ENCODE results near the gene ATOX1. TPM values are rescaled to one million over a fixed set of nuclear protein-coding genes. Genes with fewer than 3 reads are reported as not detected.

The ATOX1 gene
- total RNA-seq, 2 donors from 2014 or later, result 62.8 to 68.6 TPM

DNA sequence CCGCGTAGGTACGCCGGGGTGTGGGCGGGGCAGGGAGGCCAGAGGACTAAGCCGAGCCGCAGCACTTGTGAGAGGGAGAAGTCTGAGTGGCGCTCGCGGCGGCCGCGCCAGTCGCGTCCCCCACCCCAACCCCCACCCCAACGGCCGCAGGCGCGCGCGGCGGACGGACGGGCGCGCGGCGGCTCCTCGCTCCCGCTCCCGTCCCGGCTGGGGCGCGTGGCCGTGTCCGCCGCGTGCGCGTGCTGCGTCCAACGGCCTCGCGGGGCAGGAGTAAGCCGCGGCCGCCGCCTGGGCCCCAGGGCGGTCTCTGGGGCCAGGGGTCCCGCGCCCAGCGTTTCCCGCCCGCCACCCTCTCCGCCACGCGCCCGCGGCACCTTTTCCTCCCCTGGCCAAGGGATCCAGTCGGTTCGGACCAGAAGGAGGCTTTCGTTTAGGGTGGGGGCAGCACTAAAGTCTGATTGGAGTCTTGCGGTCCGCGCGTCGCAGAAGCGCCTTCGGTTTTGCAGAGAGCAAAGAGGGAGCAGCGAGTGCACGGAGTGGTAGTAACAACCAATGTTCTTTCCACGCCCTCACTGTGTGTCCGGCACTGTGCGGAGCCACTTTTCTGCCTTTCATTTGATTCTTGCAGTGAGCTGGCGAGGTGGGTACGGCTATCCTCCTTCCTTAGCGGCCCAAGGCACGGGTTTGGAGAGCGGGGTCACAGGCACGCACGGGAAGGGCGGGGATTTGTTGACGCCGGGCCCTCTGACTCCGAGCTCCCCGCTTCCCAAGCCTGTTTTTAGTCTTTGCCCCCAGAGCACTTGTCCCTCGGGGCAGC, 13.8 kb upstream of the ATOX1 start:
- intact Hi-C loops (cut with DNase I), result loop anchor here in 1 of 2 donors (5.0 kb wide), 1 partner anchor 1540 kb away; no protein-coding TSS in a partner anchor
- peak; percentile 84 for DNase-seq (ENCODE audit: low spot score)

DNA sequence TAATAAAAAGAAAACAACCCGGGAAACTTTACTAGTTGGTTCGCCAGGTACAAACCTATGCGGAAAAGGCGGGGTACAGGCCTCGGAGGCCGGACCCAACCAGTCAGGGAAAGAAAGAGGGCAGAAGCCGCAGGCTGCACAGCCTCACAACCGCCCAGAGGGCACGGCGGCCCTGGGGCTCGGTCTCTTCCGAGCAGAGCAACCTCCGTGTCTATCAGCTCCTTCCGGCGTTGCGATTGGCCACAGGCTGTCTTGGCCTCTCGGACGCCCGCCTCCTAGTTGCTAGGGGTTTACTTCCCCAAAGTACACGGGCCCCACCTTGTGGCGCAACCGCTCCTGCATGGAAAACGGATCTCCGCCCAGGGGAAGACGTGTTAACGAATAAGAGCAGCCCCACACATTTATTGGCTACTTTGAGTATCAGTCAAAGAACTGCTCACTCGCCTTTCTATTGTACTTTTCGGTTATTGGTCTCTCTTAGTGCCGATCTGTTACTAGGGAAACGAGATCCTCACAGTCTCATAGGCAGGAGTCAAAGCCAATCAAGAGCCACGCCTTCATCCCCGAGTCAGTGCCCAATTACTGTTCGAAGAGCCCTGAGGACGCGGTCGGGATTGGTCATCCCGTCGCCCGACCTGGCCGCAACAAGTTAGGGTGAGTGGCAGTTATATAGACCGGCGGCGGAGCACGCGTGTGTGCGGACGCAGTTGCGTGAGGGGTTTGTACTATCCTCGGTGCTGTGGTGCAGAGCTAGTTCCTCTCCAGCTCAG, 13.0 kb upstream of the ATOX1 start, which contains the start of gene G3BP1:
G3BP1 (plus strand) TSS at position 696 of the 770 bp plus-strand sequence. CDS start 14,667 bp downstream, outside the sequence.
- intact Hi-C loops (cut with DNase I), result loop anchor here in 1 of 2 donors (5.0 kb wide), 1 partner anchor 1539 kb away; no protein-coding TSS in a partner anchor

DNA sequence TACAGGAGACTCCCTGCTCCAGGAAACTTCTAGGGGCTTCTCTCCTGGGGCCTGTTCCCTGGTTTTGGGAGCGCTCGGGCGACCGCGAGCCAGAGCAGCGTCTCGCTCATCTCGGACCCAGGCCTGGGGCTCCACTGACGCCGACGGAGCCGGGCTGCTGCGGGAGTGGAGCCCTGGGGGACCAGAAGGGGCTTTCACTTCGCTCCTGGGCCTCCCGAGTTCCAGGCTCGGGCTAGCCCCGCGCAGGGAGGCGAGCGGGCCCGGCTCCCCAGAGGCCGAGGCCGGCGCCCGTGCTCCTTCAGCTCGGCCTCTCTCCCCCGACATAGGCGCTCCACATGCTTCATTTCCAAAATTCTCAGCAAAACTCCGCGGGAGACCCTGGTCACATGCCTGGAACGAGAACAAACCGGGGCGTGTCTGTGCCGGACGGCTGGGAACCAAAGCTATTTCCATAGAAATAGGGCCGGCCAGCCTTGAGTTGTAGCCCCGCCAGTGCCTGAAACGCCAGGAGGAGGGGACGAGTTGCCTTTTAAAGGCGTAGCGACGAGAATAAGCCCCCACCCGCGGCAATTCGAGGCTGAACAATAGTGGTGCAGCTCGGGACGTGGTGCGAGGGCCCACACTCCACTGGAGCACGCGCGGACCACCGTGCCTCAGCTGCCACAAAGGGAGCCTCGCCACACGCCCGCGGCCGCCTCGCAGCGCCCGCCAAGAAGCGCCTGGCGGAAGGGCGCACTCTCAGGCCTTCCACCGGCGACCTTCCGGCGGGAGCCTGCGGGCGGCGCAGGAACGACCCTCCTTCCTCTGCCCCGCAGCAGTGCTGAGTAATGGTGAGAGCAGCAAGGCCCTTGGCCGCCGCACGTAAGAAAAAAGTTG, 12.2 kb upstream of the ATOX1 start:
- DNase-seq (ENCODE audit: low spot score), result peak; percentile 94
- intact Hi-C loops (cut with DNase I), result loop anchor here in 1 of 2 donors (5.0 kb wide), 1 partner anchor 1538 kb away; no protein-coding TSS in a partner anchor

More for the DNA sequence above, 13.0 kb upstream of the ATOX1 start, which contains the start of gene G3BP1:
- DNase-seq (ENCODE audit: low spot score), result peak; percentile 100

DNA sequence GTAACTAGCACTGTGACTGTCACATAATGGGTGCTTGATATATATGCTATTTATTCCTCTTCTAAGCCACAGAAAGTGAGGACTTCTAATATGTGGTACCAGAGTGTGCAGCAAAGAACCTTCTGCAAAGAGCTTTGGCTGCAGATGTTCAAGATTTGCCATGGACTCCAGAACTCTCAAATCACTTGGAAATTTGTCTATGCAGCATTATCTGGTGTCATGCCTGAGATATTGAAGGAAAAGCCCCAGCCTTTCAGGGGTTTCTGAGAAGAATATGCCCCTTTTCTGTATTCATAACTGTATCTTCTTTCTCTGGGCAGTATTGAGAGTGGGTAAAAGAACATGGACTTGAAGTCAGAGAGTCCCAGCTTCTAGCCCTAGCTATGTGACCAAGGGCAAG, 8.5 kb upstream of the ATOX1 start:
- intact Hi-C loops (cut with DNase I), result no loop called here
- DNase-seq (ENCODE audit: low spot score), result no peak

DNA sequence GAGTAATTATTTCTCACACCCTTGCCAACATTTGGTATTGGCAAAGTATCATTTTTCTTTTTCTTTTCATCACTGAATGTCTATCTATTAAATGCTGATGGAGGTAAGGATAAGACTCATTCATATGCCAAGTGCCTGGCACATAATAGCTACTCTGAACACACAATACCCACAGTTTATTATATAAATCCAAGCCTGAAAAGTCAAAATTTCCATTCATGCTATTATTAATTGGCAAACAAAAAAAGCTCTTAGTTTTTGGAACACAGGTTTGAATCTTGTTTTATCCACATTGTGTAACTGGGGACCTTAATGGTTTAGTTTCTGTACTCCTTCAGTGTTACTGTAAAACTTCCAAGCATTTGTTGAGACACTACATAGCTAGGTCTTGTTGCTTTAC, 6.4 kb upstream of the ATOX1 start:
- intact Hi-C loops (cut with DNase I), result no loop called here
- no peak for DNase-seq (ENCODE audit: low spot score)

DNA sequence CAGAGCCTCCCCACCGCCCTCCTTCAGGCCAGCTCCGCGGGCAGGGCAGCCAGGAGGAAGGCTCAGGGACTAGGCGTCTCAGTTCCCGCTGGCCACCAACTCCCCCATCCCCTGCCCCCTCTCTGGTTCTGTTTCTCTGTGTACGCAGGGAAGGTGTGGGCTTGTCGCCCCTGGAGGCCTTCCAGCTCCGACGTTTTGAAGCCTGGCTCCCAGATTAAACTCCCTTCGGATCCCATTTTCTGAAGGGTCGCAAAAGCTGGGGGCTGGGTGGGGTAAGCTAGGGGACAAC, 346 bp downstream of the ATOX1 start:
- intact Hi-C loops (cut with DNase I), result no loop called here
- peak; percentile 81 for DNase-seq (ENCODE audit: low spot score)

DNA sequence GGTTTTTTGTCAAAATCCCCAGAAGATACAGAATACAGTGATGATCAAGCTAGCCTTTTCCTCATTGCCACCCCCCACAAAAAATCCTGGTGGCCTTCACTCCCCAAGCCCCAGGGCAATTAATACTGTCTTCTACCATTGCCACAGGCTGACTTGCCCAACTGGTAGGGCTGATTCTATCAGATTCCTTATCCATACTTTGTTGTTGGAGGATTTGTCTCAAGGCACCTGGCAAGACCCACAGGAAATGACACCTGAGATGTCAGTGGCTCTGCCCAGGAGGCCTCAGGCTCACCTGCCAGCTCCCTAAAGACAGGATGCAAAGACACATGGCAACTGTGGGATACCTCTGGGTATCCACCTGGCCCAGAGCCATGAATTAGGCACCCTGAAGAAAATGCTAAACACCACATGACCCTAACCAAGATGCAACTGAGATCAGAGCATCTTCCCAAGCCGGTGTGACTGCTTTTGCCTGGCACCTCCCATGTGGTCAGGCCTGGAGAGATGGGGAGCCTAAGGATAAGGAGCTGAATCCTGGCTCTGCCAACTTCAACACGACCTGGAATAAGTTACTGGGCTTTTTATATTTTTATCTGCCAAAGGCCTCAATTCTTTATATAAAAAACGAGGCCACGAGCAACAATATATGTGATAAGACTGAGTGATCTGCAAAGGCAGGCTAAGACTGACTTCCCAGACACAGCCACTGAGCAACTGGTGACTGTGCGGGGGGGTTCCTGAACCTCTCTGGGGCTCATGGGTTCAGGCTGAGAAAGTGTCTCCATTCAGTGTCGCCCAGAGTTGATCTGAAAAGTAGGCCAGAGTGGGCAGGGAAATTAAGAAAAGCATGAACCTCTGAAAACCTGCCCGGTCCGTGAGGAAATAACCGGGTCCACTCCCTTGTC, 944 bp downstream of the ATOX1 start:
- intact Hi-C loops (cut with DNase I), result no loop called here

DNA sequence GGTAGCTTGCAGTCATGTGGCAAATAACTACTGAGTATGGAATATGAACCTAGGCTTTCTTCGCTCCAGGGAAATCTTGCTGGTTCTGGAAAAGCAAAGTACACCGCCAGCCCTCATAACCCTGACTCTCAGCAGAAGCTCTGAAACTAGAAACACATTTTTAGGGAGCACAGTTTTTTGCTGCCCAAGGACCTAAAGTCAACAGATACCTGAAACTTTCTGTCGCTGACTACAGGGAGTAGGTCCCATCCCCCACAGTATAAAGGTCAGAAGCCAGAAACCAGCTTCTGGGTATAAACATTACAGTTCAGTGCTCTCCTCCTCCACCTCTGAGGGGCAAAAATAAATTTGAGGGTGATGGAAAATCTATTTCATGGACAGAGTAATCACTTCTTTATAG, 3.0 kb downstream of the ATOX1 start:
- intact Hi-C loops (cut with DNase I), result no loop called here
- no peak for DNase-seq (ENCODE audit: low spot score)

More for the DNA sequence above, 944 bp downstream of the ATOX1 start:
- DNase-seq (ENCODE audit: low spot score), result no peak

DNA sequence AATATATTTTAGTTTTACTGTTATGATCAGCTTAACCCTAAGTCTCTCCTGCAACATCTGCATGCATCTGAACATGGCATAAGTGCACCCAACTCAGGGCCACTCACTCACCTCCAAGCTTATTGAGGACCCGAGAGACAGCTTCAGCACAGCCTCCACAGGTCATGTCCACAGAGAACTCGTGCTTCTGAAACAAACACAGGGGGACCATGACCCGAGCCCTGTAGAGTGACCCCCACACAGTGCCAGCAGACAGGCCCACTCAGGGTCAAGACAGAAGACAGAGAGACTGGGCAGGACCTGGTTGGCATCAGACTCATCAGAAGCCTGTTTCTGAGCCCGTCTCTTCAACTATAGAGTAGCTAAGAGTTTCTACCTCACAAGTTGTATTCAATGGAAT, 6.8 kb downstream of the ATOX1 start:
- DNase-seq (ENCODE audit: low spot score), result no peak
- intact Hi-C loops (cut with DNase I), result no loop called here

DNA sequence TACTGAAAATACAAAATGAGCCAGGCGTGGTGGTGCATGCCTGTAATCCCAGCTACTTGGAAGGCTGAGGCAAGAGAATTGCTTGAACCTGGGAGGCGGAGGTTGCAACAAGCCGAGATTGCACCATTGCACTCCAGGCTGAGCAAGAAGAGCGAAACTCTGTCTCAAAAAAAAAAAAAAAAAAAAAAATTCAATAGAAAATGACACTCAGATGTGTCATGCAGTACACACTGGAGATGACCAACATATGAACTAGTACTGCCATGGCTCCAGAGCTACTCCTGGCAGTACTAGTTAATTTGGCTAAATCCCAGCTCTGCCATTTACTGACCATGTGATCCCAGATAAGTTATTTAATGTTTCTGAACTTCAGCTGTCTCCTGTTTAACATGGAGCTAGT, 7.3 kb downstream of the ATOX1 start:
- no peak for DNase-seq (ENCODE audit: low spot score)
- intact Hi-C loops (cut with DNase I), result no loop called here

DNA sequence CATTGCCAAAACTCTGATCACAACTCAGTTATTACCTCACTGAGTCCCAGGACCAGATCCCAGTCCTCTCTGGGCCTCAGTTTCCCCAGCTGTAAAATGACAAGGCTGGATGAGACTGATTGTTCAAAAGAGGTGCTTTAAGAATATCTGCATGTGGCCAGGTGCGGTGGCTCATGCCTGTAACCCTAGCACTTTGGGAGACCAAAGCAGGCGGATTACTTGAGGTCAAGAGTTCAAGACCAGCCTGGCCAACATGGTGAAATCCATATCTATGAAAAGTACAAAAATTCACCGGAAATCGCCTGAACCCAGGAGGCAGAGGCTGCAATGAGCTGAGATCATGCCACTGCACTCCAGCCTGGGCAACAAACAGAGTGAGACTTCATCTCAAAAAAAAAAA, 8.3 kb downstream of the ATOX1 start:
- intact Hi-C loops (cut with DNase I), result no loop called here
- DNase-seq (ENCODE audit: low spot score), result no peak

DNA sequence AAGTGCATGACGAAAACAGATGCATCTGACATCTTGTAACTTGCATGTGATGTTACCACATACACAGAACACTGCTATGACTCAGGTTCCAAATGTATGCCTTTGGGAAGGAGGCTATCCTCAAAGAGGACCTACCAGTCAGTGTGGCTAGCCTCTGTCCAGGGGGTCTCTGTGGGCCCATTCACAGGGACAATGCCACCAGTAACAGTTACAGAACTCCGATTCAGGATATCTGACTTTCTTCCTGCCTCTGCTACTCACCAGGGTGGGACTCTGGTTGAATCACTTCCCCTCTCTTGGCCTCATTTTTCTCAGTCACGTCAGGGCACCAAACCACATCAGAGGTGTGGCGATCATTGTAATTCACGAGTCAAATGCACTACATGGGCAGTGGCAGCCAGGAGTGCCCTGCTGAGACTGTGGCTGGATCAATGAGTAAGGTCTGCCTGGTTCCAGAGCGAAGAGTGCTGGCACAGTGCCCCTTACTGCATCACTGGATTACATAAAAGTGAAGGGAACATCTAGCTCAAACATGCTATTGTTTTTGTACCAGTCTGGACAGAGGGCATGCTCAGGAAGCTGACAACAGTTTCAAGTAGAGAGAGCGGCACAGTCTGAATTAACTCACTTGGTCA, 13.2 kb downstream of the ATOX1 start:
- no peak for DNase-seq (ENCODE audit: low spot score)
- intact Hi-C loops (cut with DNase I), result loop anchor here in 1 of 2 donors (10.0 kb wide), 1 partner anchor 300 kb away; the partner anchor contains the start of gene SLC36A1

DNA sequence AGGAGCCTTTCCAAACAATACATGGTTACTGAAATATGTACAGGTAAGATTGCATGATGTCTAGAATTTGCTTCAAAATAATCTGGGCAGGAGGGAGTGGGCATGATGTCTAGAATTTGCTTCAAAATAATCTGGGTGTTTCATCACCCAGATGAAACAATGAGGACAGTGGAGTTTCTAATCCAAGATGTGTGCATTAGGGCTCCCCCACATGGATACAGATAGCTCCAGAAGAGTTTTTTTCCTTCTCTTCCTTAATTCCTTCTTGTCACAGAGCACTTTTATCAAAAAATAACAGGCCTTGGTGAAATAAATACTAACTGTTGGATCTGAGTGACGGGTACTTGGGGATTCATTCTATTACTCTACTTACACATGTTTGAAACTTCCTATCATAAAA, 14.9 kb downstream of the ATOX1 start:
- intact Hi-C loops (cut with DNase I), result loop anchor here in 1 of 2 donors (10.0 kb wide), 1 partner anchor 299 kb away; the partner anchor contains the start of gene SLC36A1
- no peak for DNase-seq (ENCODE audit: low spot score)

DNA sequence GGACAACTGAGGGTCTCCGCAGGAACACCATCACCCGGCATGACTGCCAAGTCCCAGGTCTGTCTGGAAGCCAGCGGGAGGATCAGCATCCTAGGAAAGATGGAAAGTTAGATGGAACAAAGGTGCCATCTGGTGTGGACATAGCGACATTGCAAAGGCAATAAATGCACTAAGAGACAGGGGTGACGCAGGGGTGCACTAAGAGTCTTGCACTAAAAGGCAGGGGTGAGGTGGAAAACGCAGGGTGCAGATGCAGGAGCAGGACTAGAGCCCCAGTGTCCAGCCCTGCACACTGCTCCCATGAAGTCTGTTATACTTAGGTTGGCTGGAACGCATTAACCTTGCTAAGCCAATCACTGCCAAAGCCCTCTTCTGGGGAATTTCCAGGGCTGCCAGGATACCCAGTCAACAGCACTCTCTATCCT, 15.5 kb downstream of the ATOX1 start:
- no peak for DNase-seq (ENCODE audit: low spot score)
- intact Hi-C loops (cut with DNase I), result loop anchor here in 1 of 2 donors (10.0 kb wide), 1 partner anchor 298 kb away; the partner anchor contains the start of gene SLC36A1

DNA sequence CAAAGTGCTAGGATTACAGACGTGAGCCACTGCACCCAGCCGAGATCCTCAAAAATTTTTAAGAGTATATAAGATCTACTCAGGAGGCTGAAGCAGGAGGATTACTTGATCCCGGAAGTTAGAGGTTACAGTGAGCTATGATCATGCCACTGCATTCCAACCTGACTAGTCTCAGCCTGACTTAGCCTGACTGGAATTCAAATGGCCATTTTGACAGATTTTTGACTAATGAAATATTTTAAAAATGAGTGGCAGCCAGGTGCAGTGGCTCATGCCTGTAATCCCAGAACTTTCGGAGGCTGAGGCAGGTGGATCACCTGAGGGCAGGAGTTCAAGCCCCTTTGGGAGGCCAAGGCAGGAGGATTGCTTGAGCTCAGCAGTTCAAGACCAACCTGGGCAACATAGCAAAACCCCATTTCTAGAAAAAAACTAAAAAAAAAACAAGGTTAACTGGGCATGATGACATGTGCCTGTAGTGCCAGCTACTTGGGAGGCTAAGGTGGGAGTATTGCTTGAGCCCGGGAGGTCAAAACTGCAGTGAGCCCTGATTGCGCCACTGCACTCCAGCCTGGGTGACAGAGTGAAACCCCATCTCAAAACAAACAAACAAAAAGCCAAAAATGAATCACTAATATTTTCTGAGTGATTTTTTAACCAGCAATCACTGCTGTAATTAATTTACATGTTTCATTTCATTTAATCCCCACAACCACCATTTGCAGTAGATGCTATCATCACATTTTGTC, 16.6 kb downstream of the ATOX1 start:
- intact Hi-C loops (cut with DNase I), result loop anchor here (2.0 to 10.0 kb wide), 2 partner anchors 73 to 297 kb away; partner anchors contain the start of gene SLC36A1 (in 1 of the 2)

DNA sequence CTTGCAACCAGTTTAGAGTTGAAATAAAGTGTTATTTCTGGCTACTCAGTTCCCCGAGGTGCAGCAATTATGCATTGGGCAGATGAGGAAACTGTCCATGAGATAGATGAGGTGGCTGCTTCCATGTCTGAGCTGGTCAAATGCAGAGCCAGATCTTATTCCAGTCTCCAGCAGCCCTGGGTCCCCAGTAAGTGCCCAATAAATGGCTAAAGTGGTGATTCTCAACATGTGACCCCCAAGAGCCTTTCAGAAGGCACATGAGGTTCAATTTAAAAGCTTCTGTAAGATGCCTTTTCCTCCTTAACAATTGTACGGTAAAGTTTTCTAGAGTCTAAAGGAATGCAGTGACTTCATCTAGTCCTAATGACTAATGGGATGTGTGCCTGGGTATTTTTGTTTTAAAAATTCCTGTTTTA, 17.5 kb downstream of the ATOX1 start:
- no peak for DNase-seq (ENCODE audit: low spot score)
- intact Hi-C loops (cut with DNase I), result loop anchor here (1.0 to 10.0 kb wide), 3 partner anchors 72 to 296 kb away; partner anchors contain the start of gene SLC36A1 (in 1 of the 2)

More for the DNA sequence above, 16.6 kb downstream of the ATOX1 start:
- DNase-seq (ENCODE audit: low spot score), result no peak

Data from posterior vena cava (tissue), 2 donors.